Measurements from ENCODE around the gene SH3BGRL2.
"Not testable (repeated sequence)": the region's sequence is repeated elsewhere in the genome, so short reads cannot be mapped to it uniquely, and the experiment has no call there.

Gene SH3BGRL2

GRCh38 chr6:79650950-79651349, 19.8 kb downstream of the SH3BGRL2 start:
- no peak for DNase-seq

- no peak for DNase-seq
Measured at GRCh38 chr6:79656134-79656533, 25.0 kb downstream of the SH3BGRL2 start.

- no peak for DNase-seq
Measured at GRCh38 chr6:79657238-79657637, 26.1 kb downstream of the SH3BGRL2 start.

GRCh38 chr6:79663655-79664054, 32.5 kb downstream of the SH3BGRL2 start:
- DNase-seq, result not testable (repeated sequence)

- no peak for DNase-seq
Measured at GRCh38 chr6:79665725-79666551, 34.8 kb downstream of the SH3BGRL2 start.

- no peak for DNase-seq
Measured at GRCh38 chr6:79666634-79667033, 35.5 kb downstream of the SH3BGRL2 start.

- no peak for DNase-seq
Measured at GRCh38 chr6:79668381-79668780, 37.3 kb downstream of the SH3BGRL2 start.

GRCh38 chr6:79669766-79670165, 38.6 kb downstream of the SH3BGRL2 start:
- no peak for DNase-seq

GRCh38 chr6:79670789-79671188, 39.7 kb downstream of the SH3BGRL2 start:
- DNase-seq, result no peak

- peak; percentile 48 for DNase-seq
Measured at GRCh38 chr6:79671600-79672266, 40.6 kb downstream of the SH3BGRL2 start.

- DNase-seq, result no peak
Measured at GRCh38 chr6:79672631-79673111, 41.5 kb downstream of the SH3BGRL2 start.

GRCh38 chr6:79673947-79674346, 42.8 kb downstream of the SH3BGRL2 start:
- no peak for DNase-seq

GRCh38 chr6:79676785-79677736, 45.9 kb downstream of the SH3BGRL2 start:
- no peak for DNase-seq

GRCh38 chr6:79682682-79683081, 51.6 kb downstream of the SH3BGRL2 start:
- not testable (repeated sequence) for DNase-seq

- DNase-seq, result no peak
Measured at GRCh38 chr6:79684876-79685275, 53.7 kb downstream of the SH3BGRL2 start.

- DNase-seq, result no peak
Measured at GRCh38 chr6:79686707-79687309, 55.7 kb downstream of the SH3BGRL2 start.

GRCh38 chr6:79687759-79688158, 56.6 kb downstream of the SH3BGRL2 start:
- DNase-seq, result no peak

- no peak for DNase-seq
Measured at GRCh38 chr6:79694156-79694555, 63.0 kb downstream of the SH3BGRL2 start.

- no peak for DNase-seq
Measured at GRCh38 chr6:79694623-79695343, 63.7 kb downstream of the SH3BGRL2 start.

GRCh38 chr6:79697430-79697829, 66.3 kb downstream of the SH3BGRL2 start:
- no peak for DNase-seq

- DNase-seq, result no peak
Measured at GRCh38 chr6:79699606-79700005, 68.5 kb downstream of the SH3BGRL2 start.

- peak; percentile 7 for DNase-seq
Measured at GRCh38 chr6:79702691-79703090, 71.6 kb downstream of the SH3BGRL2 start.
